Left lung (tissue), 10 donors: ENCODE measurements around the gene TRAF1. TPM values are rescaled to one million over a fixed set of nuclear protein-coding genes. Genes with fewer than 3 reads are reported as not detected.

Experiments
- ATAC-seq: fragments of 200-7000 bp; cut with Tn5 transposase; one replicate; pipeline ENCODE4 v1.9.1; 2020; ENCODE audit warnings: moderate library complexity
- DNase-seq, 4 donors: peaks; one replicate each; pipeline ENCODE4 v3.0.0-alpha.2; 2013 to 2020
- H3K27ac ChIP-seq, 2 donors: fragments of 200-600 bp; sonication (generic) in 1 of 2; one replicate each; pipeline versions ENCODE4 v1.5.0 to v1.8.0; 2020 to 2021
- H3K27me3 ChIP-seq, 2 donors: fragments of 200-600 bp; sonication (generic) in 1 of 2; one replicate each; pipeline versions ENCODE4 v1.5.0 to v1.8.0; 2020 to 2021
- H3K36me3 ChIP-seq, 2 donors: fragments of 200-600 bp; sonication (generic) in 1 of 2; one replicate each; pipeline versions ENCODE4 v1.5.0 to v1.8.0; 2020 to 2021
- H3K4me1 ChIP-seq, 2 donors: fragments of 200-600 bp; one replicate each; pipeline ENCODE4 v1.8.0; 2021
- H3K4me3 ChIP-seq, 2 donors: fragments of 200-600 bp; sonication (generic) in 1 of 2; one replicate each; pipeline versions ENCODE4 v1.5.0 to v1.8.0; 2020 to 2021; ENCODE audit warnings: mild to moderate bottlenecking in 1 of 2
- H3K9me3 ChIP-seq, 2 donors: fragments of 200-600 bp; sonication (generic) in 1 of 2; one replicate each; pipeline versions ENCODE4 v1.5.0 to v1.8.0; 2020 to 2021
- intact Hi-C, 2 donors: fragments of 100-400 bp; cut with DNase I; formaldehyde crosslinking; loops; one replicate each; pipeline versions ENCODE4 v1.11.2 to v1.14.2; 2022
- polyA plus RNA-seq, 6 donors: library from polyadenylated mRNA; unstranded; fragments of 120-200 nt; gene quantifications; one replicate each; pipeline ENCODE4 v1.2.1, GENCODE V29; 2013; ENCODE audit not compliant: insufficient read length in 6 of 6
- total RNA-seq, 2 donors: library from RNA; stranded (reverse); fragmentation: NEBNext Ultra II Directional; extraction: Animal tissue kit (Norgen Biotek cat#: 25700); gene quantifications; one replicate each; pipeline ENCODE4 v1.2.1, GENCODE V29; 2021
- TF ChIP-seq, protein P1 (sequence below), 2 donors: fragments of 200-600 bp; sonication (generic) in 1 of 2; IDR thresholded peaks; one replicate each; pipeline versions ENCODE4 v1.5.0 to v1.8.0; 2021; ENCODE audit warnings: antibody characterized with exemption in 2 of 2
- donor health status: DM: no; HTN: yes; CAD: no.
- donor health status: DM: no; HTN: no; CAD: no.

The TRAF1 gene
- total and polyA plus RNA-seq, 8 donors, result 4.4 to 10.8 (median 8.5) TPM

- DNase-seq, result no peak
- no peak for ATAC-seq
- Histone ChIP-seq H3K4me1 (peaks cover 0 to 8% of the 10 kb centered on the region in 2 donors), H3K27ac (no peak overlapping the region), H3K4me3 (no peak overlapping the region), H3K27me3 (no peaks in the 10 kb centered on the region), H3K36me3 (peaks cover 0 to 90% of the 10 kb centered on the region in 2 donors), H3K9me3 (no peaks in the 10 kb centered on the region)
- intact Hi-C loops, result no loop called here
- TF ChIP-seq, protein P1, sequence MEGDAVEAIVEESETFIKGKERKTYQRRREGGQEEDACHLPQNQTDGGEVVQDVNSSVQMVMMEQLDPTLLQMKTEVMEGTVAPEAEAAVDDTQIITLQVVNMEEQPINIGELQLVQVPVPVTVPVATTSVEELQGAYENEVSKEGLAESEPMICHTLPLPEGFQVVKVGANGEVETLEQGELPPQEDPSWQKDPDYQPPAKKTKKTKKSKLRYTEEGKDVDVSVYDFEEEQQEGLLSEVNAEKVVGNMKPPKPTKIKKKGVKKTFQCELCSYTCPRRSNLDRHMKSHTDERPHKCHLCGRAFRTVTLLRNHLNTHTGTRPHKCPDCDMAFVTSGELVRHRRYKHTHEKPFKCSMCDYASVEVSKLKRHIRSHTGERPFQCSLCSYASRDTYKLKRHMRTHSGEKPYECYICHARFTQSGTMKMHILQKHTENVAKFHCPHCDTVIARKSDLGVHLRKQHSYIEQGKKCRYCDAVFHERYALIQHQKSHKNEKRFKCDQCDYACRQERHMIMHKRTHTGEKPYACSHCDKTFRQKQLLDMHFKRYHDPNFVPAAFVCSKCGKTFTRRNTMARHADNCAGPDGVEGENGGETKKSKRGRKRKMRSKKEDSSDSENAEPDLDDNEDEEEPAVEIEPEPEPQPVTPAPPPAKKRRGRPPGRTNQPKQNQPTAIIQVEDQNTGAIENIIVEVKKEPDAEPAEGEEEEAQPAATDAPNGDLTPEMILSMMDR (IDR thresholded peaks at IDR 0.05), result no peak
Measured at GRCh38 chr9:120909904-120910303, 16.7 kb downstream of the TRAF1 start.

DNA sequence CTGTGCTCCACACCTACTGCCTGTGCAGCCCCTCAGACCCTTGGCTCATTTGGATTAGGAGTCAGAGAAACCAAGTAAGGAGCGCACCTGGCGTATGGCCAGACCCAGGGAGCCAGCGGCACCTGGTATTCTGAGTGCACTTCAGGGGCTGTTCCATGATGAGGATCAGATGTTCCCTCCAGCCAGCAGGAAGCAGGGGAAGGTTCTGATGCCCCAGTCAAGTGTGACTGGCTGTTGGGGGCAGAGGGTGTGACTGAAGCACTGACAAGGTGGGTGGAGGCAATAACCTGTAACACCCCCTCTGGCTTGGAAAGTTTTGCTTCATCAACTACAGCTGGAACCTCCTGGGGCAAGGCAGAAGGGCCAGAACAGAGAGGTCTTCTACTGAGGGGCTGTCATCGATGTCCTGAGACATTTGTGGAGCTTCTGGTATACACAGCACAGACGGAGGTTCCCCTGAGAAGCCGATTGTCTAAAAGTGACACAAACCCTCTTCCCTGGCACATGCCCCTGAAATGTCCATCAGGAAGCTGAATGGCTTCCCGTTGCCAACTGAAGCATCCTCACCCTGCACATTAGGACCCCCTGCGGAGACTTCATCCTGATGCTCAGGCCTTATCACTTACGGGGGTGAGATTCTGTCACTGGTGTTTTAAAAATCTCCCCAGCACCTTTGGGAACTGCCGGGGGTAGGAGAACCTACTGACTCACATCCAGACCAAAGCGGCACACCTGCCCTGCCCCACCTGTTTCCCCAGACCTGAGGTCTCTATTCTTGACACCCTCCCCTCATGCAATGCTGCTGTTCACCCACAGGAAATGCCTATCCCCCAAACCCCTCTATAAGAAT, 21.1 kb downstream of the TRAF1 start:
- no peak overlapping the region for H3K27ac ChIP-seq
- TF ChIP-seq, protein P1 (IDR thresholded peaks at IDR 0.05), result no peak

DNA sequence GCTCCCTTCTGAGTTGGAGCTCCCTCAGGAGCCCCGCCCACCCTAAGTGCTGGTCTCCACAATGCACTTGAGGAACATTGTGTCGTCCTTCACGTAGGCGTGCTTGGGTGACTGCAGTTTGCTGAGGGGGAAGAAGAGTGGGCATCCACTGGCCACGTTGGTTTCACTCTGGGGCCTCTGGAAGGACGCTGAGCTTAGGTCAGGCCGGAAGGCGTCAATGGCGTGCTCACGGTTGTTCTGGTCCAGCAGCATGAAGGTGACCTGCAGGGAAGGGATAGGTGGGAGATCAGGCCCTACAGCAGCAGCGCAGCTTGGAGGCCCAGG, 21.7 kb downstream of the TRAF1 start:
- H3K36me3 ChIP-seq, result peaks cover 0 to 65% of the 10 kb centered on the region in 2 donors
- peaks cover 0 to 4% of the 10 kb centered on the region in 2 donors for H3K4me1 ChIP-seq
- TF ChIP-seq, protein P1 (IDR thresholded peaks at IDR 0.05), result no peak
- ATAC-seq (no peak), DNase-seq (no peak)
- H3K4me3 ChIP-seq, result no peak overlapping the region
- no peaks in the 10 kb centered on the region for H3K27me3 ChIP-seq
- intact Hi-C loops, result no loop called here
- no peaks in the 10 kb centered on the region for H3K9me3 ChIP-seq
- H3K27ac ChIP-seq, result no peak overlapping the region

More for the DNA sequence above, 21.1 kb downstream of the TRAF1 start:
- peaks cover 0 to 8% of the 10 kb centered on the region in 2 donors for H3K4me1 ChIP-seq
- DNase-seq, result no peak
- H3K4me3 ChIP-seq, result no peak overlapping the region
- no peaks in the 10 kb centered on the region for H3K9me3 ChIP-seq
- peaks cover 0 to 71% of the 10 kb centered on the region in 2 donors for H3K36me3 ChIP-seq
- no peak for ATAC-seq
- no peaks in the 10 kb centered on the region for H3K27me3 ChIP-seq
- intact Hi-C loops, result no loop called here

DNA sequence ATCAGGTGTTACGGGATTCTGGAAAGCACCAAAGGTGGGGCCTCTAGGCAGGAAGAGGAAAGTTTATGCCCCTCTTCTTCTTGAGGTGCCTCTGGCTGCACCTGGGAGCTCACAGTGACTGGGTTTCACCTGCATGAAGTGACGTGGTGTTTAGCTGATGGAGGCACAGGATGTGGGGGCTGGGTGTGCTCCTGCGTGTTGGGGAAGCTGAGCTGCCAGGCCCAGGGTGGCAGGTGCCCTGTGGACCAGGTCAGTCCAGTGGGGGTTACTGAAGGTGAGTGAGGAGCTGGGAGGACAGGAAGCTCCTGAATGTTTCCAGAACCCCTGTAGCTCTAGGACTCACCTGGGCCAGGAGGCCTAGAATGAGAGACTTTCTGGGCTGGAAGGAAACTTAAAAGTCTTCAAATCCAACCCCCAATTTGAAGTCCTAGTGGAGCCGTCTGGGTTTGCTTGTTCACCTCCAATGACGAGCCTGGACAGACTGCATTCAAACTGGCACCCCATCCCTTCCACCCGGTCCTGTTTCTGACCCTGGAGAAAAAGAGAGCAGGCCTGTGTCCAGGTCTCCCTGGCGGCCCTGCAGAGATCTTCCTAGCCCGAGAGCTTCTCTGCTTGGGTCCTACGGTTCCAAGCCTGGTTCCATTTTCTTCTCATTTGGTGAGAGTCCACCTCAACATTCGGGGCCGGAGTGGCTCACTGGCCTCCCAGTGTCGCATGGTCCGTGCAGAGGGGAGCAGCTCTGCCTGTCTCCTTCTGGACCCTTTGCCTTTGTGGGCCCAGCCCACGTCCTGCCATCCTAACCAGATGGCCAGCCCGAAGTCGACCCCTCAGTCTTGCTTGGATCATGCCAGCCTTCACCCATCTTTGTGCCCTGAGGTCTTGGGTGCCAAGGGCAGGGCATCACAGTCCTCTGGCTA, 22.3 kb downstream of the TRAF1 start:
- no peaks in the 10 kb centered on the region for H3K9me3 ChIP-seq
- DNase-seq (no peak), ATAC-seq (no peak)
- no peak overlapping the region for H3K4me3 ChIP-seq
- H3K4me1 ChIP-seq, result no peaks in the 10 kb centered on the region
- H3K36me3 ChIP-seq, result peaks cover 0 to 59% of the 10 kb centered on the region in 2 donors
- intact Hi-C loops, result no loop called here
- TF ChIP-seq, protein P1 (IDR thresholded peaks at IDR 0.05), result no peak
- no peaks in the 10 kb centered on the region for H3K27me3 ChIP-seq
- no peak overlapping the region for H3K27ac ChIP-seq
